Measurements from ENCODE around the gene BRSK2.

GRCh38 chr11:1487851-1488574 is 98.3 kb downstream of the BRSK2 start:
- TF ChIP-seq POLR2A (IDR thresholded peaks at IDR 0.05; ENCODE audit: low read length) (no peak), GATA1 (IDR thresholded peaks at IDR 0.05; ENCODE audit: low read depth, low read length) (no peak)

All from erythroblast (primary cell).